Measurements from ENCODE around the gene CSMD2.

Gene CSMD2

DNA sequence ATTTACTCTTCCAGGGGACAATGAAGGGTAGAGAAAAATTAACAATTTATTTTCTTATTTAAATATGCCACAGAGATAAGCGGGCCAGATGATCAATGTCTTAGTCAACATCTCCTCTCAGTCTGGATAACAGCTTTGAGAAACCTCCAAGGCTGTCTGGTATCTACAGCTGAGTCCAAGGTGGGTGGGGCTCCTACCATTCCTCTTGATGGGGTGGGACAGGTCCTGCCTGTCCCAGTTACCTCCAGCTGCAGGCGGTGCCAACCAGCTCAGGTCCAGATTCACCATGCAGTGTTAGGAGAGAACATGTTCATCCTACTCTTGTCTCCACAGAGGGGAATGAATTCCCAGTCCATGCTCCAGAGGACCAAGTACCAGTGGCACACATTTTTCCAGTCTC lies 21.1 kb downstream of the CSMD2 start:
- ATAC-seq, result no peak
- TF ChIP-seq ZFP3 (CRISPR knock-in tag; IDR thresholded peaks at IDR 0.05) (no peak), SNAI2 (CRISPR knock-in tag; IDR thresholded peaks at IDR 0.05) (no peak), ISL1 (CRISPR knock-in tag; IDR thresholded peaks at IDR 0.05) (no peak), ZFP30 (CRISPR knock-in tag; IDR thresholded peaks at IDR 0.05) (no peak), TCF4 (CRISPR knock-in tag; IDR thresholded peaks at IDR 0.05; ENCODE audit: borderline replicate concordance) (no peak), ARNTL (CRISPR knock-in tag; IDR thresholded peaks at IDR 0.05; ENCODE audit: borderline replicate concordance, low read depth) (no peak), GLIS3 (CRISPR knock-in tag; IDR thresholded peaks at IDR 0.05) (no peak), ESRRG (CRISPR knock-in tag; IDR thresholded peaks at IDR 0.05) (no peak), CSDC2 (CRISPR knock-in tag; IDR thresholded peaks at IDR 0.05) (no peak), TOX (CRISPR knock-in tag; IDR thresholded peaks at IDR 0.05; ENCODE audit: borderline replicate concordance) (no peak), ZC3H10 (CRISPR knock-in tag; IDR thresholded peaks at IDR 0.05) (no peak), RARB (CRISPR knock-in tag; IDR thresholded peaks at IDR 0.05) (no peak), ZNF70 (CRISPR knock-in tag; IDR thresholded peaks at IDR 0.05) (no peak), ZNF565 (CRISPR knock-in tag; conservative IDR thresholded peaks at IDR 0.05; ENCODE audit: low read depth) (no peak), OSR1 (CRISPR knock-in tag; IDR thresholded peaks at IDR 0.05) (no peak), PPARA (CRISPR knock-in tag; IDR thresholded peaks at IDR 0.05; ENCODE audit: borderline replicate concordance) (no peak)
- TF ChIP-seq, protein P1, sequence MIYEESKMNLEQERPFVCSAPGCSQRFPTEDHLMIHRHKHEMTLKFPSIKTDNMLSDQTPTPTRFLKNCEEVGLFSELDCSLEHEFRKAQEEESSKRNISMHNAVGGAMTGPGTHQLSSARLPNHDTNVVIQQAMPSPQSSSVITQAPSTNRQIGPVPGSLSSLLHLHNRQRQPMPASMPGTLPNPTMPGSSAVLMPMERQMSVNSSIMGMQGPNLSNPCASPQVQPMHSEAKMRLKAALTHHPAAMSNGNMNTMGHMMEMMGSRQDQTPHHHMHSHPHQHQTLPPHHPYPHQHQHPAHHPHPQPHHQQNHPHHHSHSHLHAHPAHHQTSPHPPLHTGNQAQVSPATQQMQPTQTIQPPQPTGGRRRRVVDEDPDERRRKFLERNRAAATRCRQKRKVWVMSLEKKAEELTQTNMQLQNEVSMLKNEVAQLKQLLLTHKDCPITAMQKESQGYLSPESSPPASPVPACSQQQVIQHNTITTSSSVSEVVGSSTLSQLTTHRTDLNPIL (CRISPR knock-in tag; IDR thresholded peaks at IDR 0.05; ENCODE audit: low read depth), result no peak
- TF ChIP-seq, protein P2, sequence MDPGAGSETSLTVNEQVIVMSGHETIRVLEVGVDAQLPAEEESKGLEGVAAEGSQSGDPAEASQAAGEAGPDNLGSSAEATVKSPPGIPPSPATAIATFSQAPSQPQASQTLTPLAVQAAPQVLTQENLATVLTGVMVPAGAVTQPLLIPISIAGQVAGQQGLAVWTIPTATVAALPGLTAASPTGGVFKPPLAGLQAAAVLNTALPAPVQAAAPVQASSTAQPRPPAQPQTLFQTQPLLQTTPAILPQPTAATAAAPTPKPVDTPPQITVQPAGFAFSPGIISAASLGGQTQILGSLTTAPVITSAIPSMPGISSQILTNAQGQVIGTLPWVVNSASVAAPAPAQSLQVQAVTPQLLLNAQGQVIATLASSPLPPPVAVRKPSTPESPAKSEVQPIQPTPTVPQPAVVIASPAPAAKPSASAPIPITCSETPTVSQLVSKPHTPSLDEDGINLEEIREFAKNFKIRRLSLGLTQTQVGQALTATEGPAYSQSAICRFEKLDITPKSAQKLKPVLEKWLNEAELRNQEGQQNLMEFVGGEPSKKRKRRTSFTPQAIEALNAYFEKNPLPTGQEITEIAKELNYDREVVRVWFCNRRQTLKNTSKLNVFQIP (CRISPR knock-in tag; IDR thresholded peaks at IDR 0.05; ENCODE audit: borderline replicate concordance, low read depth), result no peak
- TF ChIP-seq, protein P3, sequence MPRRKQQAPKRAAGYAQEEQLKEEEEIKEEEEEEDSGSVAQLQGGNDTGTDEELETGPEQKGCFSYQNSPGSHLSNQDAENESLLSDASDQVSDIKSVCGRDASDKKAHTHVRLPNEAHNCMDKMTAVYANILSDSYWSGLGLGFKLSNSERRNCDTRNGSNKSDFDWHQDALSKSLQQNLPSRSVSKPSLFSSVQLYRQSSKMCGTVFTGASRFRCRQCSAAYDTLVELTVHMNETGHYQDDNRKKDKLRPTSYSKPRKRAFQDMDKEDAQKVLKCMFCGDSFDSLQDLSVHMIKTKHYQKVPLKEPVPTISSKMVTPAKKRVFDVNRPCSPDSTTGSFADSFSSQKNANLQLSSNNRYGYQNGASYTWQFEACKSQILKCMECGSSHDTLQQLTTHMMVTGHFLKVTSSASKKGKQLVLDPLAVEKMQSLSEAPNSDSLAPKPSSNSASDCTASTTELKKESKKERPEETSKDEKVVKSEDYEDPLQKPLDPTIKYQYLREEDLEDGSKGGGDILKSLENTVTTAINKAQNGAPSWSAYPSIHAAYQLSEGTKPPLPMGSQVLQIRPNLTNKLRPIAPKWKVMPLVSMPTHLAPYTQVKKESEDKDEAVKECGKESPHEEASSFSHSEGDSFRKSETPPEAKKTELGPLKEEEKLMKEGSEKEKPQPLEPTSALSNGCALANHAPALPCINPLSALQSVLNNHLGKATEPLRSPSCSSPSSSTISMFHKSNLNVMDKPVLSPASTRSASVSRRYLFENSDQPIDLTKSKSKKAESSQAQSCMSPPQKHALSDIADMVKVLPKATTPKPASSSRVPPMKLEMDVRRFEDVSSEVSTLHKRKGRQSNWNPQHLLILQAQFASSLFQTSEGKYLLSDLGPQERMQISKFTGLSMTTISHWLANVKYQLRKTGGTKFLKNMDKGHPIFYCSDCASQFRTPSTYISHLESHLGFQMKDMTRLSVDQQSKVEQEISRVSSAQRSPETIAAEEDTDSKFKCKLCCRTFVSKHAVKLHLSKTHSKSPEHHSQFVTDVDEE (CRISPR knock-in tag; IDR thresholded peaks at IDR 0.05), result no peak
- TF ChIP-seq, protein P4, sequence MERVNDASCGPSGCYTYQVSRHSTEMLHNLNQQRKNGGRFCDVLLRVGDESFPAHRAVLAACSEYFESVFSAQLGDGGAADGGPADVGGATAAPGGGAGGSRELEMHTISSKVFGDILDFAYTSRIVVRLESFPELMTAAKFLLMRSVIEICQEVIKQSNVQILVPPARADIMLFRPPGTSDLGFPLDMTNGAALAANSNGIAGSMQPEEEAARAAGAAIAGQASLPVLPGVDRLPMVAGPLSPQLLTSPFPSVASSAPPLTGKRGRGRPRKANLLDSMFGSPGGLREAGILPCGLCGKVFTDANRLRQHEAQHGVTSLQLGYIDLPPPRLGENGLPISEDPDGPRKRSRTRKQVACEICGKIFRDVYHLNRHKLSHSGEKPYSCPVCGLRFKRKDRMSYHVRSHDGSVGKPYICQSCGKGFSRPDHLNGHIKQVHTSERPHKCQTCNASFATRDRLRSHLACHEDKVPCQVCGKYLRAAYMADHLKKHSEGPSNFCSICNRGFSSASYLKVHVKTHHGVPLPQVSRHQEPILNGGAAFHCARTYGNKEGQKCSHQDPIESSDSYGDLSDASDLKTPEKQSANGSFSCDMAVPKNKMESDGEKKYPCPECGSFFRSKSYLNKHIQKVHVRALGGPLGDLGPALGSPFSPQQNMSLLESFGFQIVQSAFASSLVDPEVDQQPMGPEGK (CRISPR knock-in tag; IDR thresholded peaks at IDR 0.05; ENCODE audit: borderline replicate concordance), result no peak

DNA sequence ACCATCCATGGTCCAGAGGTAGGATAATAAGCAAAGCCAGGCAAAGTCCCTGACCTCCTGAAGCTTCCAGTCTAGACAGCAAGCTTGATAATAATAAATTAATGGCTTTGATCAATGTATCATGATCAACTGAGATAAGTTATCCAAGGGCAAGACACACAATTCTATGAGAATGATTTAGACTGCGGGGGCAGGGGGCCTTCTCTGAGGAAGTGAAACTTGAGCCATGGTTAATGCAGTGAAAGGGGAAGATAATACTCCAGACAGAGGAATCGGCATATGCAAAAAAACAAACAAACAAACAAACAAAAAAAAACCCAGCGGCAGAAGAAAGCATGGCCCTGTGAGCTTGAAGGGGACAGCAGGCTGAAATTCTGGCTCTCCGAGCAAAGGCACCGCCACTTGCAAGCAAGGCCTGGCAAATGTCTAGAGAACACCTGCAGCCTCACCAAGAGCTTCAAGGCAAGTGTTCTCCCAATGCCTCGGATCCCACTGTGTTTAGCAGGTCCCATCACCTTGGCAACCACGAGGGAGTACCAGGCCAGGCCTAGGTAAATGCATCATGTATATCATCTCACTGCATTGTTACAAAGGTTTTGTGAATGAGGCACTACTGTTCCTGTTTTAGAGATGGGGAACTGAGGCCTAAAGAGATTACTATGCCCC lies 24.9 kb downstream of the CSMD2 start:
- TF ChIP-seq ZNF8 (CRISPR knock-in tag; IDR thresholded peaks at IDR 0.05), result no peak
- TF ChIP-seq ISL1 (CRISPR knock-in tag; IDR thresholded peaks at IDR 0.05), result no peak
- no peak for TF ChIP-seq RARB (CRISPR knock-in tag; IDR thresholded peaks at IDR 0.05)
- TF ChIP-seq ZNF70 (CRISPR knock-in tag; IDR thresholded peaks at IDR 0.05), result no peak
- TF ChIP-seq SNAI2 (CRISPR knock-in tag; IDR thresholded peaks at IDR 0.05), result no peak
- no peak for TF ChIP-seq ESRRG (CRISPR knock-in tag; IDR thresholded peaks at IDR 0.05)
- TF ChIP-seq, protein P2 (CRISPR knock-in tag; IDR thresholded peaks at IDR 0.05; ENCODE audit: borderline replicate concordance, low read depth), result no peak
- no peak for TF ChIP-seq ZFP30 (CRISPR knock-in tag; IDR thresholded peaks at IDR 0.05)
- TF ChIP-seq OSR1 (CRISPR knock-in tag; IDR thresholded peaks at IDR 0.05), result no peak
- TF ChIP-seq TCF4 (CRISPR knock-in tag; IDR thresholded peaks at IDR 0.05; ENCODE audit: borderline replicate concordance), result no peak
- TF ChIP-seq ARNTL (CRISPR knock-in tag; IDR thresholded peaks at IDR 0.05; ENCODE audit: borderline replicate concordance, low read depth), result no peak
- no peak for ATAC-seq

Data from SK-N-SH treated with all-trans-retinoic acid at 6 μM for 48 hours (cell line).